ENCODE results near the gene TAOK2. TPM values are rescaled to one million over a fixed set of nuclear protein-coding genes. Genes with fewer than 3 reads are reported as not detected.

The TAOK2 gene
- total RNA-seq, 2 donors from 2014 or later = 31.1 to 58.3 TPM

GRCh38 chr16:30023586-30023985 is 49.9 kb downstream of the TAOK2 start:
- Histone ChIP-seq H3K27ac (no peak overlapping the region), H3K4me1 (peaks cover 14% of the 10 kb centered on the region), H3K27me3 (peaks cover 0 to 10% of the 10 kb centered on the region in 2 donors), H3K36me3 (replicated peaks in 1 of 2; ENCODE audit: insufficient read depth in 1 of 2, low read depth in 2 of 2) (no peaks in the 10 kb centered on the region), H3K4me3 (no peak overlapping the region), H3K9me3 (no peaks in the 10 kb centered on the region)
- 58 to 69% methylated on average over 11 of the region's 11 CpGs for WGBS, 2 donors
- no peak for TF ChIP-seq POLR2A (IDR thresholded peaks at IDR 0.05)
- TF ChIP-seq CTCF (IDR thresholded peaks at IDR 0.05) = no peak
- DNase-seq (no peak), ATAC-seq (no peak)
- intact Hi-C loops (cut with DNase I) = loop anchor here (10.0 kb wide), 1 partner anchor 329 kb away; no protein-coding TSS in a partner anchor

- 51 to 60% methylated on average over 11 to 16 of the region's 16 CpGs for WGBS, 2 donors
- intact Hi-C loops (cut with DNase I) = loop anchor here (10.0 kb wide), 1 partner anchor 330 kb away; no protein-coding TSS in a partner anchor
Measured at GRCh38 chr16:30024451-30024850, 50.8 kb downstream of the TAOK2 start.

GRCh38 chr16:30025156-30025555 is 51.5 kb downstream of the TAOK2 start:
- 45 to 82% methylated on average over 6 to 12 of the region's 20 CpGs for WGBS, 2 donors
- Histone ChIP-seq H3K4me1 (peaks cover 14% of the 10 kb centered on the region), H3K9me3 (no peaks in the 10 kb centered on the region), H3K27ac (no peak overlapping the region), H3K27me3 (peaks cover 0 to 16% of the 10 kb centered on the region in 2 donors), H3K4me3 (no peak overlapping the region), H3K36me3 (replicated peaks in 1 of 2; ENCODE audit: insufficient read depth in 1 of 2, low read depth in 2 of 2) (no peaks in the 10 kb centered on the region)
- intact Hi-C loops (cut with DNase I) = loop anchor here (10.0 kb wide), 1 partner anchor 330 kb away; no protein-coding TSS in a partner anchor
- no peak for ATAC-seq
- DNase-seq = no peak
- TF ChIP-seq POLR2A (IDR thresholded peaks at IDR 0.05) = no peak
- no peak for TF ChIP-seq CTCF (IDR thresholded peaks at IDR 0.05)

More at GRCh38 chr16:30024451-30024850, 50.8 kb downstream of the TAOK2 start:
- no peak for ATAC-seq
- TF ChIP-seq CTCF (IDR thresholded peaks at IDR 0.05) = no peak
- TF ChIP-seq POLR2A (IDR thresholded peaks at IDR 0.05) = no peak
- no peaks in the 10 kb centered on the region for H3K36me3 ChIP-seq (replicated peaks in 1 of 2; ENCODE audit: insufficient read depth in 1 of 2, low read depth in 2 of 2)
- no peaks in the 10 kb centered on the region for H3K9me3 ChIP-seq
- DNase-seq = no peak
- H3K4me1 ChIP-seq = peaks cover 14% of the 10 kb centered on the region
- peaks cover 0 to 16% of the 10 kb centered on the region in 2 donors for H3K27me3 ChIP-seq
- no peak overlapping the region for H3K4me3 ChIP-seq
- H3K27ac ChIP-seq = no peak overlapping the region

GRCh38 chr16:30025574-30025973 is 51.9 kb downstream of the TAOK2 start:
- DNase-seq = no peak
- no peak for TF ChIP-seq CTCF (IDR thresholded peaks at IDR 0.05)
- TF ChIP-seq POLR2A (IDR thresholded peaks at IDR 0.05) = no peak
- Histone ChIP-seq H3K36me3 (replicated peaks in 1 of 2; ENCODE audit: insufficient read depth in 1 of 2, low read depth in 2 of 2) (no peaks in the 10 kb centered on the region), H3K9me3 (no peaks in the 10 kb centered on the region), H3K27me3 (peaks cover 0 to 16% of the 10 kb centered on the region in 2 donors), H3K27ac (no peak overlapping the region), H3K4me1 (peaks cover 14% of the 10 kb centered on the region), H3K4me3 (no peak overlapping the region)
- no peak for ATAC-seq
- intact Hi-C loops (cut with DNase I) = loop anchor here (10.0 kb wide), 1 partner anchor 331 kb away; no protein-coding TSS in a partner anchor
- WGBS, 2 donors = 0 to 38% methylated on average over 1 to 7 of the region's 7 CpGs

DNA sequence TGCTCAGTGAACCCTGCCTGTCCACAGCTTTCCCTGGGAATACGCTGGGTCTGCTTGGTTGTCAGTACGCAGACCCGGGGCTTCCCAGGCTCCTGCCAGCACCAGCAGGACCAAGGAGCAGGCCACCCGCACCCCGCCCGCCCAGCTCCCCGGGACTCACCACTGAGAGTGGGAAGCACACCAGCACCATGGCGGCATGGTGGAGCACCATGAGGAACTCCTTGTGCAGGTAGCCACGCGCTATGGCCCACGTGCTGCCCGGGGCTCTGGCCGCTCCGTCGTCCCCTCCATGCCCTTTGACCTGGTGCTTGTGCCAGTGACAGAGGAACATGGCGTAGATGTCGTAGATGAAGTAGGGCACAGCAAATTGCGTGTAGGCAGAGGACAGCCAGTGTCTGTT is 52.8 kb downstream of the TAOK2 start:
- intact Hi-C loops (cut with DNase I) = loop anchor here (10.0 kb wide), 1 partner anchor 332 kb away; no protein-coding TSS in a partner anchor
- Histone ChIP-seq H3K27me3 (peaks cover 0 to 22% of the 10 kb centered on the region in 2 donors), H3K27ac (no peak overlapping the region), H3K36me3 (replicated peaks in 1 of 2; ENCODE audit: insufficient read depth in 1 of 2, low read depth in 2 of 2) (no peaks in the 10 kb centered on the region), H3K4me3 (no peak overlapping the region), H3K4me1 (peaks cover 10% of the 10 kb centered on the region), H3K9me3 (no peaks in the 10 kb centered on the region)
- WGBS, 2 donors = 68 to 79% methylated on average over 7 of the region's 18 CpGs
- DNase-seq = no peak
- ATAC-seq = no peak
- TF ChIP-seq POLR2A (IDR thresholded peaks at IDR 0.05) = no peak
- no peak for TF ChIP-seq CTCF (IDR thresholded peaks at IDR 0.05)
